ENCODE results near the gene CHURC1. TPM values are rescaled to one million over a fixed set of nuclear protein-coding genes. Genes with fewer than 3 reads are reported as not detected.

Gene CHURC1
- total and polyA plus RNA-seq, 2 experiments from 2014 or later = 42.0 to 218 TPM

GRCh38 chr14:64958743-64959142 is 44.5 kb downstream of the CHURC1 start:
- Mint-ChIP-seq H3K9me3 (no peaks in the 10 kb centered on the region; the same call in 2 of the 3 replicates), H3K4me1 (peaks cover 48% of the 10 kb centered on the region), H3K36me3 (ENCODE audit: low read depth) (peaks cover 12% of the 10 kb centered on the region), H3K27ac (no peak overlapping the region), H3K4me3 (no peak overlapping the region), H3K27me3 (ENCODE audit: insufficient read depth, low read depth, poor library complexity) (peaks cover 4% of the 10 kb centered on the region)
- ATAC-seq = no peak
- Histone ChIP-seq H3K79me2 (replicated peaks; ENCODE audit: insufficient read depth) (peaks cover 30% of the 10 kb centered on the region), H3K27me3 (ENCODE audit: insufficient read depth) (no peaks in the 10 kb centered on the region), H4K20me1 (replicated peaks; ENCODE audit: insufficient read depth) (no peaks in the 10 kb centered on the region; the same call in none of the 2 replicates), H3K4me1 (ENCODE audit: insufficient read depth) (peaks cover 32% of the 10 kb centered on the region), H3K4me2 (no peak overlapping the region), H3K9me2 (ENCODE audit: insufficient read depth) (no peaks in the 10 kb centered on the region), H3K27ac (ENCODE audit: low read depth) (no peak overlapping the region), H3K36me3 (ENCODE audit: insufficient read depth) (peaks cover under 1% of the 10 kb centered on the region; the same call in 1 of the 2 replicates), H3K4me3 (no peak overlapping the region), H2AFZ (no peak overlapping the region), H3F3A (replicated peaks; ENCODE audit: low read depth) (peaks cover 10% of the 10 kb centered on the region)
- DNase-seq (ENCODE audit: low spot score) = no peak
- TF ChIP-seq EZH2 (IDR thresholded peaks at IDR 0.05; ENCODE audit: low read depth, unreplicated experiment) (no peak), ZNF462 (CRISPR knock-in tag; IDR thresholded peaks at IDR 0.05) (no peak), ZNF331 (CRISPR knock-in tag; IDR thresholded peaks at IDR 0.05; ENCODE audit: low read depth) (no peak), CREB1 (CRISPR knock-in tag; IDR thresholded peaks at IDR 0.05; ENCODE audit: low read depth) (no peak), NANOG (IDR thresholded peaks at IDR 0.05; ENCODE audit: borderline replicate concordance) (no peak), STAT1 (IDR thresholded peaks at IDR 0.05; ENCODE audit: unreplicated experiment) (no peak), POLR2AphosphoS5 (IDR thresholded peaks at IDR 0.05; ENCODE audit: low read depth) (no peak), ETS1 (IDR thresholded peaks at IDR 0.05) (no peak), EZH2phosphoT487 (IDR thresholded peaks at IDR 0.05; ENCODE audit: unreplicated experiment) (no peak), REST (IDR thresholded peaks at IDR 0.05; ENCODE audit: unreplicated experiment) (no peak), JUNB (IDR thresholded peaks at IDR 0.05; ENCODE audit: unreplicated experiment) (no peak), ZNF114 (CRISPR knock-in tag; IDR thresholded peaks at IDR 0.05) (no peak), CTCF (conservative IDR thresholded peaks at IDR 0.05; ENCODE audit: low read depth in 2 of 2) (no peak)
